GM08714 (cell line): Measurements from ENCODE around the gene RNF2.
A peak's percentile ranks its signal among the peaks of the same experiment; 100 is the strongest.
"Not testable (repeated sequence)": the region's sequence is repeated elsewhere in the genome, so short reads cannot be mapped to it uniquely, and the experiment has no call there.

Experiments
- H3K4me3 ChIP-seq: fragments of 200-500 bp; sonication (Bioruptor generic); 2 replicates; pipeline ENCODE4 v1.5.1; 2014; ENCODE audit warnings: mild to moderate bottlenecking, low read length, inconsistent platforms
- ZNF274 ChIP-seq: IDR thresholded peaks from 2 replicates; pipeline ENCODE4 v1.6.1; 2012; ENCODE audit warnings: mild to moderate bottlenecking, low read depth, low read length

The RNF2 gene

DNA sequence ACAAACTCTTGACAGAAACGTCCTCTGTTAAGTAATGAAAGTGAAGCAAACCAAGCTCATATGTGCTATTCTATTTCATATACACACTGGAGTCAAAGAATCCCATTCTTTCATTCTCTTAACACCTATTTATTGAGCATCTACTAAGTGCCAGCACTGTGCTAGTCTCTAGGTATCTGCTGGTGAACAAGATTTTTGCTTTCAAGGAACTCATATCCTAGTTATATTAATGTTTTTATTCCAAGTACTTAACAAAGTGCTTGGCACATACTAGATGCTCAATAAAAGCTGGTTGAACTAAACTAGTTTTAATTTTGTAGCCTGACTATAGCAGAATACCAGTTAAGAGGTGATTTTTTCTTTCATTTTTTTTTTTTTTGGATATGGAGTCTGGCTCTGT, 3.6 kb upstream of the RNF2 start:
- no peak overlapping the region for H3K4me3 ChIP-seq
- no peak for TF ChIP-seq ZNF274

DNA sequence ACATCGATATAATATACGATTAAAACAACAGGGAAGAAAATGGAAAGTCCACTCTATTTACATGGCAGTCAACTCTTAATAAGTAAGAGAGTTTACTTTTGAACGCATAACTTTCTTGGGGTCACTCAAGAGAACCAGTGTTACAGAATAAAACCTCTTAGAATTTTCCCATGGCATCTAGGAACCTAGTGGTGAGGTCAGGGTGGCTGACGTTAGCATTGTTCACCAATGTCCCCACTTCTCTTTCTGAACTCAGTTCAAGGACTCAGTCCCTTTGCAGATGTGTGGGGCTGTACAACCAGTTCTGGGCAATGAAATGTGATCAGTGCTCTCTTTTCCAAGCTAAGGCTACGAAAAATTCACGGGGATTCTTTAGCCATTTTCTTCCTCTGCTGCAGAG, 2.6 kb upstream of the RNF2 start:
- no peak for TF ChIP-seq ZNF274
- H3K4me3 ChIP-seq, result no peak overlapping the region

DNA sequence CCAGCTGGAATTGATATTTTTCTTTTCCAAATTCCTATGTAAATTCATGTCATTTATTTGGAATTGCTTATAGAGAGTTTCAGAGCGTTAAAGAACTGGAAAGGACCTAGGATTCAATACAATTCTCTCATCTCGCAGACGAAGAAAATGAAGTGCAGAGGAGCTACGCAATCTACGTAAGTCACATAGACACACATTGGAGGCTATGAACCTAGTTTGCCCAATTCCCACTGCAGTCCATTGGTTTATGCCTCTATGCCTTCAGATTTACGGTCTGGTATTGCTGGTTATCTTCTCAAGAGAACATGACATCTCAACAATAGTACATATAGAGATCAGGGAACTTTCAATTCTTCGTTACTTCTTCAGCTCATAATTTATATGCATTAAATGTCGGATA, 971 bp upstream of the RNF2 start:
- TF ChIP-seq ZNF274, result no peak
- no peak overlapping the region for H3K4me3 ChIP-seq

DNA sequence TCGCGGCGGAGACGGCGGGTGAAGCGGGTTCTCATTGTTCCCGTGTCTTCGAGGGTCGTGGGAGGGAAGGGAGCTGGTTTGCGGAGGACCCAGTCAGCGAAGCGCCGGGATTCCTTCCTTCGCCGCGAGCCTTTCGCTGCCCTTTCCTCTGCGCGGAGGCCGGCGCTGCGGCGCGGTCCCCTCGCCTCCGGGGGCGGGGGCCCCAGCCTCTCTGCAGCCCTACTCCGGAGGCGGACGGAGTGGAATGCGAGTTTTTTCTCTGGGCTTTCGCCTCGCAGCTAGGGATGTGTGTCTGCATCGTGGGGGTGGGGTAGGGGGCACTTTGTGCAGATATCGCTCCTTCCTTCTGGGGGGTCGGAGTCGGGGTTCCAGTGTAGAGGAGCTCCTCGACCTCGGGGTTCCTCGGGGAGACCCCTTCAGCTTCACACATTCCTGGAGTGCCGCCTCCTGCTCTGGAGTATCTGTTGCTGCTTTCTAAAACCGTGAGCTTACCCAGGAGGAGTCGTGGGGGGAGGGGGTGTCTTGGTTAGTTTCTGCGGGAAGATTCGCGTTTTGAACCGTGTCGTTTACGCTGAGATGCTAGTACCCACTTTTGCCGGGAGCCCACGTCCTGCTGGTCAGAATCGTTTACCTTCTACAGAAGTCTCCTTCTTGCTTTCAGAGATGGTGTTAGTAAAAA, 595 bp downstream of the RNF2 start:
- no peak for TF ChIP-seq ZNF274
- H3K4me3 ChIP-seq, result peak overlapping the region; percentile 73

DNA sequence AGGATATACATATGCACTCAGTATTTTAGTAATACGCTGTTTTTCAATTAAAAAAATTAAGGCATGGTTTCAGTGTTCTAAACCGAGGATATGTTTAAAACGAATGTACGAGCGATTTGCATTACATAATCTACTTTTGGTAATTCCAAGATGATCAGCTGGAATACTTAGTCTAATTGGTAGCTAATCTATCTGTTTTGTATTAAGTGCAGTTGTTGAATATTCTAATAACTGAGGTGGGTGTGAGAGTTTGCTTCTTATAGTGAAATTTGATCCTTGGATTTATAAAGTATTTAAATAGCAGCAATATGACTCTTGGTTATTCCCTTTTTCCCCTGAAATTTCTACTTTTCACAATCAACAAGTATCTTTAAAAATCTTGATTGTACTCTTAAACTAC, 1.3 kb downstream of the RNF2 start:
- no peak for TF ChIP-seq ZNF274
- H3K4me3 ChIP-seq, result peak overlapping the region; percentile 73; the same call in 1 of the 2 replicates

DNA sequence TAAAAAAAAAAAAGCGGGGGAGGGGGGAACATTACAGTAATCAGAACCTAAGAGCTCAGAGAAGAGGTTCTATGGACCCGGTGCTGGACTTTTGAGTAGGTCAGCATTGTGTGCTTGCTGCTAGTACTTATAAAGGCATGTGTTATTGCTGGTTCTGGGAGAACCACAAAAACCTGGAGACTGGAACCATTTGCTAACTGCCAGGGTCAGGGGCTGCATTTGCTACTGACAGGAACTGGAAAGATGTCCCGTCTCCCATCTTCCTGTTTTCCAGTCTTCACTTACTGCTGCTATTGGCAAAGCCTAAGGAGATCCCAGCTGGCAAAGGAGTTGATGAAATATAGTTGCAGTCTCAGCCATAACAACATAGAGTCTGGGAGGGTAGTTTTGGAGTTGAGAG, 4.3 kb downstream of the RNF2 start:
- no peak for TF ChIP-seq ZNF274
- no peak overlapping the region for H3K4me3 ChIP-seq

DNA sequence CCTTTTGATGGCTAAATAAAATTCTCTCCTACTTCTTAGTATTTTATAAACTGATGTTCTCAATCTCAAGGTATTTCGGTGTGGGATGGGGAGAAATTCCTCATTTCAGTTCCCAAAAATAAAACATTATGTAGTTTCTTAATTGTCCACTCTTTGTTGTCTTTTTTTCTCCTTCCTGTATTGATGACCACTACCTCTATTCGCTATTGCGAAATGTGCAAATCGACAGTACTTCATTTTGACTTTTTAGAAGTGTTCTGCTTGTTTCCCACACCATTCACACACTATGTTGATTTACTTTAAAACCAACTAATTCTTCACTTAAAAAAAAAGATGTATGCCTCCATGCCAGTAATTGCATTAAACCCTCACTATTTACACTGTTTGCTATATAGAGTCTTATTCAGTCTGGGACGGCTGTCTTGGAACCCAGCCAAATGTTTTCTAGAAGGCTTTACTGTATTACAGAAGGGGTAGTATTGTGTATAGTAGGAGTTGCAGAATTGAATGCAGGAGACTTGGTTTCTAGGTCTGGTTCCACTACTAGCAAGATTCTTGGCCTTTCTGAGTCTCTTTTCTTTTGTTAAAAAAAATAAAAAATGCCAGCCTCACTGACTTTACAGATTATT, 5.6 kb downstream of the RNF2 start:
- no peak for TF ChIP-seq ZNF274
- no peak overlapping the region for H3K4me3 ChIP-seq

DNA sequence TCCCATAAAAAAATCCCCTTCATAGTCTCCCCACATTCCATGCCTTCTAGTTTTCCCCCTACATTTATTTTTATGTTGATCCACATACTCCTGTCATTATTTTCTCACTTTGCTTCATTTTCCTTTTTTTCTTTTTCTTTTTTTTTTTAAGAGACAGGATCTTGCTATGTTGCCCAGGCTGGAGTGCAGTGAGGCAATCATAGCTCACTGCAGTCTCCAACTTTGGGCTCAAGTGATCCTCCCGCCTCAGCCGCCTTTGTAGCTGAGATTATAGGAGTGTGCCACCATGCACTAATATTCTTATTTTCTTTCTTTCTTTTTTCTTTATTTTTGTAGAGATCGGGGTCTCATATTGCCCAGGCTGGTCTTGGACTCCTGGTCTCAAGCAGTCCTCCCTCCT, 7.8 kb downstream of the RNF2 start:
- TF ChIP-seq ZNF274, result no peak
- H3K4me3 ChIP-seq, result no peak overlapping the region

DNA sequence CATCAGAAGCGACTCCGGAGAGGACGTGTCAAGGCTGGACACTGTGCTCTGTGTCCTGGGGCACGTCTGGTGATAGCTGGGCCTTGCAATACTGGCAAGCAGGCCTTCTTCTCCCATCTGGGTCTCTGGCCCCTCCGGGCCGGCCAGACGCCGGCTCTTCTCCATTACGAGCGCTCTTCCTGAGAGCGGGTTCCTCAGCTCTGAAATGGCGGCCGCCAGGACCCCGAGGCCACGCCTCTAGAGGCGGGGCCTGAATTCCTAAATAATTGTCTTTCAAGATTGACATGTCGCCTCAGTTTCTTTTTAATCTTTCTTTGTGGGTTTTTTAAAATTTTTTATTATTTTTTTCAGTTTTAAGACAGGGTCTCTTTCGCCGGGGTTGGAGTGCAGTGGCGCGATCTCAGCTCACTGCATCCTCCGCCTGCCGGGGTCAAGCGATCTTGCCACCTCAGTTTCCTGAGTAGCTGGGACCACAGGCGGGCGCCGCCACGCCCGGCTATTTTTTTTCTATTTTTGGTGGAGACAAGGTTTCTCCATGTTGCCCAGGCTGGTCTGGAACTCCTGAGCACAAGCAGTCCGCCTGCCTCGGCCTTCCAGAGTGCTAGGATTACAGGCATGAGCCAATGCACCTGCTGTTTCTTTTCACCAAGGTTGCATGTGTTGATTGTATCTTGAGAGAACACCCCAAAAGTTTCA, 9.2 kb downstream of the RNF2 start:
- TF ChIP-seq ZNF274, result no peak
- no peak overlapping the region for H3K4me3 ChIP-seq

DNA sequence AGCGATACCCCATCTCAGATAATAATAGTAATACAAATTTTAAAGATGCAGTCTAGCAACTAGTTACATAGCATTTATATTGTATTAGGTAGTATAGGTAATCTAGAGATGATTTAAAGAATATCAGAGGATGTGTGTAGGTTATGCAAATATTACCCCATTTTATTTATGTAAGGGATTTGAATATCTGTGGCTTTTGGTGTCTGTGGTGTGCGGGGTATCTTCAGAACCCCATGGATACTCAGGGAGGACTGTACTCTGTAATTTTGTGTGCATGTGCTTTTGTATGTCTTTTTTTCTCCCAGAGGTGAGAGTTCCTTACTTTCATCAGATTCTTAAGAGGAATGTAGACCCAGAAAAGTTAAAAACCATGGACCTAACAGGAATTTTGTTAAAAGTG, 12.8 kb downstream of the RNF2 start:
- H3K4me3 ChIP-seq, result no peak overlapping the region
- TF ChIP-seq ZNF274, result no peak

DNA sequence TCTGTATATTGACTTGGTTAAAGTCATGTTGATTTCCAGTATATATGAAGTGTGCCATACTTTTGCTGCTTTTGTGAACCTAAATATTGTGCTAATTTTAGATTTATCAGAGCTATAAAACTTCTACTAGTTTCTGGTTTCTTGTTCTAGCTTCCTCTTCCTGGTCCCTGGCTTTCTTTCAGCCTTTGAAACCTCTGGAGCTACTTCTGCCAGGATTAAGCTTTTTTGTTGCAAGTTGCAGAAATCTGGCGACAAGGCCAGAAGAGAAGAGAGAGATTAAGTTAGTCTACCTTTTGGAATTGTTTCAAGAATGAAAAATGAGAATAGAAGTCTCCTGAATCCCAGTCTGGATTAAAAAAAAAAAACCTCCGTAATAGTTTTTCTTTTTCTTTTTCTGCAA, 13.5 kb downstream of the RNF2 start:
- no peak for TF ChIP-seq ZNF274
- H3K4me3 ChIP-seq, result no peak overlapping the region

DNA sequence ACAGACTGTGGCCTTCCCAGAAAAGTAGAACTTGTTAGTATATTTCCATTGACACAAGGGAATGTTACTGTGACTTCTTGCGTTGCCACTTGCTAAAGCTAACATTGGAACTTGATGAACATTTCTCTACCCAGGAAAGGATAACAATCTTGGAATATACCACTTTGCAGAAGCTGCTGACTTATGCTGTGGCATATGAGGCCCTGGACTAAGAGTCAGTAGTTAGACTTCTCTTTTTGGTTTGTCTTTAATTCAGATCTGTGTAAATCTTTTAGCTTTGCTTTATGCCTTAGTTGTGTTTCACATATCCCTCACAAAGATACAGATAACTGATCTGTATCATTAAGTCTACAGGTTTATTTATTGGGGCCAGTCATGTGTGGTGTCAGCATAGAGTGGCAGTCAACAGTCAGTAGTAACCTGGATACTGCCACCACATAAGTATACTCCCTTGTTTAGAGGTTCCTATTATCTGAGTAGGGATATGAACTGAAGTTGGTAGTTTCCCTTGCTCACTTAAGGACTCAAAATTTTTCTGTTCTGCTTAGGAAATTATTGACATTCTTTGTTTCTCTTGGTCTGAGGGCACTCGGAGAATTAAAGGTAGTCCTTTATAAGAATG, 14.7 kb downstream of the RNF2 start:
- no peak overlapping the region for H3K4me3 ChIP-seq
- no peak for TF ChIP-seq ZNF274

DNA sequence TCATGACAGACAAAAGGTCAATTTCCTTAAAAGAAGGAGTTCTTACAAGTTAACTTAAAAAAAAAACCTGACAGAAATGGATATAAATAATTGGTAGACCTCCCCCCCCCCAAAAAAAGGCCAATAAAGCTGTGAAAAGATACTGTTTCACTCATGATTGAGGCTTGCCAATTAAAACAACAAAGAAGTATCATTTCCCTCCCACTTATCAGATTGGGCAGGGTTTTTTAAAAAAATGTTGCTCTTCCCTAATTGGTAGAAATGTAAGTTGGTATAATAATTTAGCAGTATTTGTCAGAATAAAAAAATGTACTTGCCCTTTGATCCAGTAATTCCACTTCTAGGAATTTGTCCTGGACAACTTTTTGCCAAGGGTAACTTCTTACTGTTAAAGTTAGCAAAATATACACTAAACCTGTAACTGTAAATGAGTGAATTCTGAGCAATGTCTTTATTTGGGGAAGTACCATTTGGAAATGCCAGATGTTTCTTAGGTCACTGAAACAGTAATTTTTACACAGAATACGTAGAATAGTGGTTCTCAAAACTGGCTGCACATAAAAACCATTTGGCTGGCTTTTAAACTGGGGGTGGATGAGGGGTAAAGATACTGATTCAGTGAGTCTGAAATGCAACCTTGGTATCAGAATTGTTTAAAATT, 17.5 kb downstream of the RNF2 start:
- no peak overlapping the region for H3K4me3 ChIP-seq
- TF ChIP-seq ZNF274, result no peak

DNA sequence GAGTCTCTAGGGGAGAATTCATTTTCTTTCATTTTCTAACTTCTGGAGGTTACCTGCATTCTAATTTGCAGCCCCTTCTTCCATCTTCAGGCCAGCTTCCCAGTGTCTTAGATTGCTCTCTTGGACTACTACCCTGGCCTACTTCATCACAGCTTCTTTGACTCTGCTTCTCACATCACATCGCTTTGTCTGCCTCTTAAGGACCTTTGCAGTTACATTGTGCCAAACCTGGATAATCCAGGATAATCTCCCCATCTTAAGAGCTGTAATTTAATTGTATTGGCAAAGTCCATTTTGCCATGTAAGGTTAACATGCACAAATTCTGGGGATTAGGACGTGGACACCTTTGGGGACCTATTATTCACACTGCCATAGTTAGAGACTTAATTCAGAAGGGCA, 18.4 kb downstream of the RNF2 start:
- no peak for TF ChIP-seq ZNF274
- no peak overlapping the region for H3K4me3 ChIP-seq

DNA sequence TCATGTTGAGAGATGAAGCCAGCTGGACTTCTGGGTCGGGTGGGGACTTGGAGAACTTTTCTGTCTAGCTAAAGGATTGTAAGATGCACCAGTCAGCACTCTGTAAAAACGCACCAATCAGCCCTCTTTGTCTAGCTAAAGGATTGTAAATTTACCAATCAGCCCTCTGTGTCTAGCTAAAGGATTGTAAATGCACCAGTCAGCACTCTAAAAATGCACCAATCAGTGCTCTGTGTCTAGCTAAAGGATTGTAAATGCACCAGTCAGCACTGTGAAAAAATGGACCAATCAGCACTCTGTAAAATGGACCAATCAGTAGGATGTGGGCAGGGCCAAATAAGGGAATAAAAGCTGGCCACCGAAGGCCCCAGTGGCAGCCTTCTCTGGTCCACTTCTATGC, 19.6 kb downstream of the RNF2 start:
- not testable (repeated sequence) for H3K4me3 ChIP-seq
